ENCODE results near the gene PPFIBP2.
"Not testable (repeated sequence)": the region's sequence is repeated elsewhere in the genome, so short reads cannot be mapped to it uniquely, and the experiment has no call there.

The PPFIBP2 gene

GRCh38 chr11:7638710-7639642, 125.2 kb downstream of the PPFIBP2 start:
- DNase-seq, result no peak

- no peak for DNase-seq
Observed at GRCh38 chr11:7639643-7640025, 125.8 kb downstream of the PPFIBP2 start.

GRCh38 chr11:7640816-7641215, 127.0 kb downstream of the PPFIBP2 start:
- no peak for DNase-seq

GRCh38 chr11:7642747-7643146, 128.9 kb downstream of the PPFIBP2 start:
- DNase-seq, result no peak

- no peak for DNase-seq
Observed at GRCh38 chr11:7643314-7643713, 129.5 kb downstream of the PPFIBP2 start.

GRCh38 chr11:7645206-7645605, 131.4 kb downstream of the PPFIBP2 start:
- DNase-seq, result no peak

GRCh38 chr11:7646866-7647265, 133.1 kb downstream of the PPFIBP2 start:
- no peak for DNase-seq

GRCh38 chr11:7648264-7648663, 134.5 kb downstream of the PPFIBP2 start:
- no peak for DNase-seq

- DNase-seq, result no peak
Observed at GRCh38 chr11:7651140-7651551, 137.3 kb downstream of the PPFIBP2 start.

GRCh38 chr11:7651700-7652099, 137.9 kb downstream of the PPFIBP2 start:
- no peak for DNase-seq

GRCh38 chr11:7654195-7654705, 140.5 kb downstream of the PPFIBP2 start:
- DNase-seq, result no peak

GRCh38 chr11:7655253-7656217, 141.7 kb downstream of the PPFIBP2 start:
- DNase-seq, result no peak

GRCh38 chr11:7656704-7657103, 142.9 kb downstream of the PPFIBP2 start:
- no peak for DNase-seq

- DNase-seq, result no peak
Observed at GRCh38 chr11:7657306-7658025, 143.7 kb downstream of the PPFIBP2 start.

- not testable (repeated sequence) for DNase-seq
Observed at GRCh38 chr11:7663531-7663930, 149.7 kb downstream of the PPFIBP2 start.

- DNase-seq, result no peak
Observed at GRCh38 chr11:7664867-7665266, 151.1 kb downstream of the PPFIBP2 start.

- no peak for DNase-seq
Observed at GRCh38 chr11:7665473-7666291, 151.9 kb downstream of the PPFIBP2 start.

- DNase-seq, result no peak
Observed at GRCh38 chr11:7666292-7666866, 152.6 kb downstream of the PPFIBP2 start.

GRCh38 chr11:7667460-7667859, 153.7 kb downstream of the PPFIBP2 start:
- DNase-seq, result no peak

- no peak for DNase-seq
Observed at GRCh38 chr11:7668464-7668863, 154.7 kb downstream of the PPFIBP2 start.

GRCh38 chr11:7668911-7669310, 155.1 kb downstream of the PPFIBP2 start:
- DNase-seq, result no peak
